HK-2 (cell line): ENCODE measurements around the gene MICAL3.

Source experiments
- DNase-seq: peaks from one replicate; pipeline ENCODE4 v3.0.0-alpha.2; 2018; ENCODE audit not compliant: unreplicated experiment

Gene MICAL3

DNA sequence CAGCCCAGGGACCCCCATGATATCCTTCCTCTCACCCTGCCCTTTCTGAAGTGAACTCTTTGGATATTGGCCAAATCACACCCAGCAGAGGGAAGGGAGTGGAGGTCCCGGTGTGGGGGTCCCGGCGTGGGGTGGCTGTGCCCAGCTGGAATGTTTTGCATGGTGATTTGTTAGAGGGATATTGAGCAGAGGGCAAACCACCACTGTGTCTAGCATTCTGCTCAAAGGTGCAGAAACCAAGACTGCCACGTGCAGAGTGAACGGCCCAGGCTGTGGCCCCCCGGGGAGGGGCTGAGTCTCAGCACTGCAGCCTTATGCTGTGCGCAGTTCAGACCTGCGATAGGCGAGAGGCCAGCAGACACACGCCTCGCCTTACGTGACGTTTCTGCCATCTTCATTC, 242.2 kb downstream of the MICAL3 start:
- no peak for DNase-seq

DNA sequence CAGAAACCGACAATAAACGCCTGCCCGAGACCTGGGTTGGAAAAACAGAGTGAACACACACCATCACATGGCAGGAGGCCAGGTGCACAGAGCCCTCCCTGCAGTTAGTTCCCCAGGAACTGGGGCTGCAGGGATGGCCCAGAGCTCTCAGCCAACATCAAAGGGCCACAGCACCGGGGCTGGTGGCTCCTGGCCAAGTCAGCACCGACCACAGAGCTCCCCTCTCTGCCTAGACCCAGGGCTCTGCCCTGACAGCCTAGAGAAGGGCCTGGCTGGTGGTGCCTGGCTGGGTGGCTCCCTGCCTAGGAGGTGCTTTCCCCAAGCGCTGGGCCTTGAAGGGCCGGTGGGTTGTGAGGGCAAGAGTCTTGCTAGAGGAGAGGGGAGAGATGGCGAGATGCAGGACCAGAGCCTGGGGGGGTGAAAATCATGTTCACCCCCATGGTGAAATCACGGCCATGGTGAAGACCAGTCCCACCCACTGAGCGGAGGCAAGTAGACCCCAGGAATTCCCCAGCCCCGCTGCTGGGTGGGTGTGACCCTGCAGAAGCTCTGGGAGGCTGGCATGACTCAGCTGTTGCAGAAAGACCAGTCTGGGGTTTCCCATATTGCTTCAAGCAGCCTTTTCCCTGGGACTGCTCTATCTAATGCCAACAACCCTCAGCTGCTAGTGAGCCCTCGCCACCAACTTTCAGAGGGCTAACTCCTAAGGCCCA, 242.9 kb downstream of the MICAL3 start:
- DNase-seq, result peak; percentile 68

DNA sequence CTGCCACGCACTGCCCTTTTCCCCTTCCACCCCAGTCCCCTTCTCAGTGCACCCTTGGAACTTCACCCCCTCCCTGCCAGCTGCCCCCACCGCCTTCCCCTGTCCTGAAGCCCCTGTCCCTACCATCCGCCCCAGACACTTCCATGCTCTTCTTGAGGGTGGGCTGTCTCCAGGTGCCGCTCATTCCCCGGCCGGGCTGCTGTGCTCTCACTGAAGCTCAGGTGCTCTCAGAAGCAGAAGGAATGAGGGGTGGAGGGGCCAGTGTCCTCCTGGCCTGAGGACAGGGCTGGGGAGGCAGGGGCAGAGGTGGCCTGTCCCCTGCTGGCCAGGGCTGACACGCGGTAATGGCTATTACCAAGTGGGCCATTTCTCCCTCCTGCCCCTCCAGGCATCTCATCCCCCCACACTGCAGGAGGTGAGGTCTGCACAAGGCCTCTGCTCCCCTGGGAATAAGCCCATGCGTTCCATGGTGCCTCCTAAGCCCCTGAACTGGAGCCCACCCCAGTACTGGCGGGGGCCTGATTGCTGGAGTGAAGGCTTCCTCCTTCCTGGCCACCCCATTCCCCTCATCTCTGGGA, 243.5 kb downstream of the MICAL3 start:
- DNase-seq, result no peak

DNA sequence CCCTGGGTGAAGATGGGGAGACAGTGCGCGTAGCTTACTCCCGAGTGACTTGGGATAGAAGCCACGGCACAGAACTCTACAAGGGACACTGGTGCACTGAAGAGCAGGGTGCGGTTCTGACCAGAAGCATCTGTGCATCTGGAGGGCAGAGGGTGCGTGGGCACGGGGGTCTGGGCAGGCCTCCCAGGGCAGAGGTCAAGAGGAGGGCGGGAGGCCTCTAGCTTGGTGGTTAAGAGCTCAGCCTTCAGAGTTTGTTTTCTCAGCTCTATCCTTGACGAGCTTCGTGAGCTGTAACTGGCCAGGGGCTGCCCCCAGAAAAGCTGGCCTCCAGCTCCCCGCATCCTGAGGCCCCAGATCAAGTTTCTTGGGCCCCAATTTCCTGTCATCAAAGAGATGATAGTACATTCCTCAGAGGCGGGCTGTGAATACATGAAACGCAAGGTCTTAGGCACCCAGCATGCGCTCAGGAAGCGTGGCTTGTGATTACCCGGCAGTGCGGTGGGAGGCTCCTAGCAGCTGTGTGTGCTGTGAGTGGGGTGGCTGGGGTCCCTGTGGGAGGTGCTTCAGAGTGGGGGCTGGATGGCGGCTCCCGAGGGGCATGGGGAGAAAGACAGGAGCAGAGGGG, 244.1 kb downstream of the MICAL3 start:
- no peak for DNase-seq

DNA sequence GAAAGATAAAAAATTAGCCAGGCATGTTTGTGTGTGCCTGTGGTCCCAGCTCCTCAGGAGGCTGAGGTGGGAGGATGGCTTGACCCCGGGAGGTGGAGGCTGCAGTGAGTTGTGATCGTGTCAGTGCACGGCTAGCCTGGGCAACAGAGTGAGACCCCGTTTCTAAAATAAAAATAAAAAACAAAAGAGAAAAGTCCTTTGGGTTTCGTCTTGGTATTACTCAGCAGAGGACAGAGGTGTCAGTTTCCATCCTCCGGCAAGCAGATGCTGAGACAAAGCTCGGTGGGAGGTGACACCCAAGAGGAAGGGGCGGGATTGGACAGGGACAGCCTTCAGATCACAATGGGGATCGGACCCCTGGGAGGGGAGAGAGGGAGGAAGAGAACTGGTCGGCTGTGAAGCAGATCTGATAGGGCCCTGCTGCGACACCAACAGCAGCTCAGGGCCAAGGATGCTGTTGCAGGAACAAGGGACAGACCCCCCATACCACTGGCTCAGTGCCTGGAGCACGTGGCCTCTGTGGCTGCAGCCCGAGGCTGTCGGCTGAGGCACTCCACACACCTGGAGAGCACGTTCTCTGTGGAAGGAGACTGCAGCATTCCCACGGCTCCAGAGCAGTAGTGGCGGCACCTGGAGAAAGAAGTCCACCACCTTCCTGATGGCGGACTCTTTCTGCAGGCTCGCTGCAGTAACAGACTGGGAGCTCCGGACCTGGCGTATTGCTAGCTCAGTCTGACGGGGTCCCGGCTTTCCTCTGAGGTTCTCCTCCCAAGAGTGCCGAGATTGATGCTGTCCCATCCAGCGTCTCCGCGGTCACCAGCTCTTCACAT, 244.9 kb downstream of the MICAL3 start:
- DNase-seq, result no peak

DNA sequence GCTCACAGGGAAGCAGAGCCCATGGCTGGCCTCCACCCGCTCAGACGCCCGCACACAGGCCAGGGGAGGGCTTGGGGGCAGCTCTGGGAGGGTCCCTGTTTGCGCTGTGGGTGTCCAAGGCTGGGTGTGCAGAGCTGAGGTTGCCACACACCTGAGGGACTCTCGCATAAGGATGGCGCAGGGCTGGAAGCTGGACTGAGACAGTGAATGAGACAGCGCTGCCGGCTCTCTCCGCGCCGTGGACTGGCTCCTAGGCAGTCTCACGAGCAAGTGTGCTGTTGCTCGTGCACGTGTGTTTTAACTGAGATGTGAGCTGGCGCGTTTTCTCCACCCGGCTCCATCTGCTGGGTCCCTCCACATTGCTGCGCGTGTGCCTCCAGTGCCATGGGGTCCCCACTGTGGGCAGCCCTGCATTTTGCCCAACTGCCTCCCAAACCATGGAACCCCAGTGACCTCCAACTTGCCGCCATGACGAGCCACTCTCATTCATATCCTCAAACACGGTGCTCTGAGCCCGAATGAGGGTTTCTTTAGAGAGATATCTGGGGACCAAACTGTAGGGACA, 245.9 kb downstream of the MICAL3 start:
- DNase-seq, result no peak

DNA sequence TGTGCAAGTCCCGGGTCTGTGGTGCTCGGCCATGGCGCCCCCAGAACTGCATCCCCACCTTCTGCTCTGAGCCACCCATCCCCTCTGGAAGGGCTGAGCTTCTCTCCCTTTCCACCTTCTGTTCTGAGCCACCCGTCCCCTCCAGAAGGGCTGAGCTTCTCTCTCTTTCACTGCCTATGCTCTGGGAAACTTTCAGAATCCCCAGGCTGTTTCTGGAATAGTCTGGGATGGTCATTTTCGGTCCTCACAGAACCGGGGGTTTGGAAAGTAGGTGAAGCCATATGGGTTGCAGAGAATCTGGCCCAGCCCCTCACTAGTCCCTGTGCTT, 246.7 kb downstream of the MICAL3 start:
- no peak for DNase-seq

DNA sequence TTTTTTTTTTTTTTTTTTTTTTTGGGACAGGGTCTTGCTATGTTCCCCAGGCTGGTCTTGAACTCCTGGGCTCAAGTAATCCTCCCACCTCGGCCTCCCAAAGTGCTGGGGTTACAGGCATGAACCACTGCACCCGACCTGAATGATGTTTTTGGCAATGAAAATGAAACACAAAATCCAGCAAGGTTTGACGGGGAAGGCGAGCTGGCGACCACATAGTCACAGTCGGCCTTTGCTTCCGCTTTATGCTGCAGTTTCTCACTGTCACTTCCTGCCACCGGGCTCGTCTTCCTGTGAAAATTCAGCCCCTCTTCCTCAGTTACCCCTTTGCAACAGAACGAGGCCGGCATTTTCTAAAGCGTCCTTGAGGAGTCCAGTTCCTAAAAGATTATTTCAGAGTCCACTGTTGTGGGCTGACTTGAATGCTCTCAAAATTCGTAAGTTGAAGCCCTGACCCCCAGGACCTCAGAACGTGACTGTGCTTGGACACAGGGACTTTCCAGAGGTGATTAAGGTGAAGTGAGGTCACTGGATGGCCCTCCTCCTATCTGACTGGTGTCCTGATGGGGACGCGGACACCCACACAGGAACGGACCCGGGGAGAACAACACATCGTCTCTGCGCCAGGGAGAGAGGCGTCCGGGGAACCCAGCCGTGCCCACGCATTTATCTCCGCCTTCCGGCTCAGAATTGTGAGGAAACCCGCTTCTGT, 247.2 kb downstream of the MICAL3 start:
- DNase-seq, result no peak

DNA sequence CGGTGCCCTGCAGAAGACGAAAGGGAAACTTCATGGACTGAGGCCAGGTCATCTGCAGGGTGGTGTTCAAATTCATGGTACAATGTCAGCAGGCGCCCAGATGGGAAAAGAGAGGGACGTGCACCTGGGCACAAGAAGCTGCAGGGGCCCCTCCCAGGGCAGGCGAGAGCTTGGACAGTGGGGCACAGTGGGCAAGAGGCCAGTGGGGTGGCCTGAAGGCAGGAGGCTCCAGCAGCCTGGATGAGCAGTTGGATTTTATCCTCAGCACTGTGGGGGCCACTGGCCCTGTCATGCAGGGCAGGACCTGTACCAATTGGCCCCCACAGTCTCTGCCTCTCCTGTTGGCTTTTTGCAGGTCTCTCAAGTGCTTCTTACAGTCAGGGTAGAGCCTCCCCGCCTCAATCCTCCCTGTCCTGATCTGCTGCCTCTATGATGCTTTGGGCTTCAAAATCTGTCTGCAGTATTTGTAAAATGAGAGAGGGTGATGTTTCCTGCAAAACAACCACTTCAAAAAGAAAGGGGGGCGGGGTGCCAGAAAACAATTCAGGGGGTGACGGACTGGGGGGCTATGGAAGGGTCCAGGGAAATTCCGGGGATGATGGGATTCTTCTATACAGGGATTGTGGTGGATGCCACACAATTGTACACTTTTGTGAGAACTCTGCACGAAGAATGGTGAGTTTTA, 248.4 kb downstream of the MICAL3 start:
- DNase-seq, result no peak

DNA sequence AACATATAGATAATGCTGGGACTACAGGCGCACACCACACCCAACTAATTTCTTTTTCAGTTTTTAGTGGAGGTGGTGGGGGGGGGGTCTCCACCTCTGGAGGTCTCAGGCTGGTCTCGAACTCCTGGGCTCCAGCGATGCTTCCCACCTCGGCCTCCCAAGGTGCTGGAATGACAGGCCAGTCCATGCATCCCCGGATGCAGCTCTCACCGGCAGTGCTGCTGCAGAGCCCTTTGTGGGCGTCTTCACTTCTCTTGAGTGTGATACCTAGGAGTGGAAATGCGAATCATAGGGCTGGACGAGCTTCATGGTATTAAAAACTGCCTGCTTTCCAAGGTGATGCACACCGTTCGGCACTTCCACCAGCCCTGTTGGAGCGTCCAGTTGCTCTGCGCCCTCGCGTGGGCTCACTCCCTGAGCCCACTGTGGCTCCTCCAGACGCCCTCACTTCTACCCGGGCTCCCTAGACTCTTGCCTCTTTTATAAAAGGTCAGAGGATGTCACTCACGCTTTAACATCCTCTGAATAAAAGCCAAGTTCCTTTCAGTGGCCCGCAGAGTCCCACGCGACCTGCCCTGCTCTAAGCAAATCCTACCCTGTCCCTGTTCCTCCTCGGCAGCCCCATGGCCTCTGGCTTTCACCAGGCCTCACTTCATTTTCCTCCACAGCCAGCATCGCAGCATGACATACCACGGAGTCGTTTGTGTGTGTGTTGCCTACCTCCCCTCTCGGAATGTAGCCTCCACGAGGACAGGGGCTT, 249.3 kb downstream of the MICAL3 start:
- DNase-seq, result no peak

DNA sequence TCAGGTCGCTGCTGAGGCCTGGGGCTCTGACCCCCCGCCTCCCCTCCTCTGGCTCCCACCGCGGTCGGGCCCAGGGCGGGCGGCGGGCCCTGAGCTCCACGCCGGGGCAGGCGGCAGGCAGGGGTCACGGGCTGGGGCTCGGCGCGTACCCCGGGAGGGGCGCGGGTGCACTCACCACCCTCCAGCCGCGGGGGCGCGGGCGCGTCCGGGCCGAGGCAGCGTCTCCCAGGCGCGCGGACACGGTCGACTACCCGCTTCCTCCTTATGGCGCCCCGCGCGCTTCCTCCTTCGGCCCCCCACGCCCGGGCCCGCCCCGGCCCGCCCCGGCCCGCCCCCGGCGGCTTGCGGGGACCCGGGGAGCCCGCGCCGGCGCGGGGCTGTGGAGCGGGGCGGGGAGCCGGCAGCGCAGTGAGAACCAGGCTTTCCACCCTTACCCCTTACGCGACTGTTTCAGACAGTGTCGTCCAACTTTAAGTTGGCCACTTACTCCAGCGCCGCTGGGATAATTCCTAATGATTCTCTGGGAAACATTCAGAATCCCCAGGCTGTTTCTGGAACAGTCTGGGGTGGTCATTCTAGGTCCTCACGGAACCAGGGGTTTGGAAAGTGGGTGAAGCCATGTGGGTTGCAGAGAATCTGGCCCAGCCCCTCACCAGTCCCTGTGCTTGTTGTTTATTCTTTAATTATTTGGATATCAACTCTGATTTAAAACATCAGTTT, 250.0 kb downstream of the MICAL3 start, which contains the start of gene BID:
BID (minus strand) TSS at position 264 of the 720 bp plus-strand sequence. CDS start 24,353 bp downstream, outside the sequence.
- DNase-seq, result peak; percentile 49

DNA sequence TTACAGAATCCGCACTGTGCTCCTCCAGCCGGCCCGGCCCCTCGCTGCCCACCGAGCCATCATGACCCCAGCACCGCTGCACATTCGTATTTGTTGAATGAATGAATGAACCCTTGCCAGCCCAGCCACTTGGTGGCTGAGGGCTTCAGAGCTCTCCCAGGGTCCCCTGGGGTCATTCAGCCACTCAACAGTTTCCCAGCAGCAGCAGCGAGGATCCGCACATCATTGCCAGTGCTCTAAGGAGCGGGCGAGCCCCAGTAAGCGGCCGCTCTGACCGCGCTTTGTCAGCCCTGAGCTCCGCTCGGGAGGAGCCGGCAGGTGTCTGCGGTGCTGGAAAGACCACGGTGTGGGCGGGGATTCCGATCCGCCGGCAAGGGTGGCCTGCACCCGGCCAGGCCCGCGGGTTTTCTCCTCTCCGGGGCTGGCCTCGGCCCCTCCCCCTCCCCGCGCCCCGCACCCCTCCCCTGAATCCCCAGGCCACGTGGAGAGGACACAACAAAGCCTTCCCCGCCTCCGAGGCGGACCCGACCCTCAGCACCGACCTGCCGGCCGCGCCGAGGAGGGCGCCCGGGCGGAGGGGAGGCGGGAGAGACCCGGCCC, 250.7 kb downstream of the MICAL3 start:
- DNase-seq, result peak; percentile 58

DNA sequence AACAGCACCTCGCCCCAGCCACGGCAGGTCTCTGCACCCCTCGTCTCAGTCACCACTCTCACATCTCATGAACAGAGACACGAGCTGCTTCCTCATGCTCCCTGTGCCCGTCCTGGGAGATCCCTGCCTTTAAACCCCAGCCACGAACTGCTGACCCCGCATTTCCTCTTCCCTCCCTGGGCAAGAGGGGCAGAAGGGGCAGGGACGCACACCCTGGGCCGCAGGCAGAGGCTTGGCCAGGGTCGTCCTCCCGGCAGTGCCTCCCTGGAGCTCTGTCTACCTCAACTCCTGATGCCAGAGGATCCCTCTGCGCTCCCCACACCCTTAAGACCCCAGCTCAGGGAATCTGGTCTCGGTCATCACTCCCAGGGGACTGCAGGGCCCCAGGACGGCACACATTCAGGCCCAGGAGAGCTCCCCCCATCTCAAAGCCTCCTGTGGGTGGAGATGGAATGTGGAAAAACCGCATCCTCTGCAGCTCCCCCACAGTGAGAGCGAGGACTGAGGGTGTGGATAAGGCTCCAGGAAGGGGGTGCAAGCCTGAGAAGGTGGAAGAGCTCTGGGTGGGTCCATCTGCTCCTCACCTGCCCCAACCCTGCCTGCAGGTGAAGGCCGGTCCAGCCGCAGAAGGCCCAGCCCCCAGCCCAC, 251.3 kb downstream of the MICAL3 start:
- DNase-seq, result peak; percentile 59

DNA sequence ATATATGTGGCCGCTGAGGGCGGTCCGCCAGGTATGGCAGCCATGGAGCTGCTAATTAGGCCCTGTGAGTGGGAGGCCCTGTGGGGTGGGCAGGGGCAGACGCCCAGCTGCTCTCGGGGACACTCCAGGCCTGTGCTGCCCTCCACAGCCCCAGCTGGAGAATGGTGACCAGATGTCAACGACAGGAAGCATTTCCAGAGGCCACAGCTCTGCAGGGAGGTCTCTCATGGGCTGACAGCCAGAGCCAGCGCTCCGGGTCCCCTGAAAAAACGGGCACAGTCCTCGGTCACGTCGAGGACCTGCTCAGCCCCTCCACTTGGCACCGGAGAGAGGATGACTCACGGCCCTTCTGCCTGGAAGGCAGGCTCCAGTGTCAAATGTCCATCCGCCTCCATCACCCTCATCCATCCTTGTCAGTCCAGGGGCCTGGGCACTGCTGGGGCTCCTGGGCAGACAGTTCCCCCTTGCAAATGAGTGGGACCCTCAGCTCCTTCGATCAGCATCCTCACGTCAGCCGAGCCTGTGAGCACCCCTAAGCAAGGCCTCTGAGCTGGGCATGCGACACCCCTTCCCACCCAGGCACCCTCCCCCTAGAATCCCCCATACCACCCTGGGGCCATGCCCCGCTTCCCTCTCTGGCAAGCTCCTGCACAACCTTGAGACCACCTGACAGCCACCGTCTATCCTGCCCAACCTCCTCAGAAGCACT, 252.0 kb downstream of the MICAL3 start:
- peak; percentile 64 for DNase-seq

DNA sequence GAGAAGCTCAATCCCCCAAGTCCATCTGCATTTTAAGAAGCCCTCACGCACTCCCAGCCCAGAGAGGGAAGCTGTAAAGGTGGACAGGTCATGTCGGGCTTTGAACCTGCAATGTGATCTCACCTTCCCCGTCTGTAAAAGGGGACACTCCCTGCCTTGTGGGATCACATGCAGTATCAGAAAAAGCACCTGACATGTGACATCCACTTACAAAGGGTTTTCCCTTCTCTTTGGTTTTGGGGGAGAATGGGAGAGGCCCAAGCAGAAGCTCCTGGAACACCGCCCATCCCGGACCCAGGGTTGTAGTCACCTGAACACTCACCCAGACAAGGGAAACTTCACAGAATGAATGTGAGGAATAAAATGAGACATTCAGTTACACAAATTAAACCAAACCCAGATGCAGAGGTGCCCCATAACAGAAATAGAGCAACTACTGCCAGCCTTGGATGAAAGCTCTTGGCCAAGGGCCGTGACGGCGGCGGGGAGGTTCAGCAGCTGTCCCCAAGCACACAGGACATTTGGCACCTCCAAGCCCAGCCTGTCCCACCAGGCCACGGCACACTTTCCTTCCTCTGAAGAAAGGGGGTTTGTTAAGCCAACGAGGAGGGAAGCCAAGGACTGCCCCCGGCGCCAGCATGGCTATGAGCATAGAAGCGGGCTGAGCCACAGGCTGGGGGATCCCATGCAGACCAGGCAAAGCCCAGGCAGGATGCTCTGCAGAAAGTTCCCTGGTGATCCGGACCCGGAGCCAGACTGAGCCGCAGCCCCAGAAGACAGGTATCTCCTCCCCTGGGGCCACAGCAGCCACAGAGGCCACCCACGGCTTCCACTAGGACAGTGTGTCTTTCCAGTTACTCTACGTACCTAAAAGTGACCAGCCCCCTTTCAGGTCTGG, 253.9 kb downstream of the MICAL3 start:
- no peak for DNase-seq

DNA sequence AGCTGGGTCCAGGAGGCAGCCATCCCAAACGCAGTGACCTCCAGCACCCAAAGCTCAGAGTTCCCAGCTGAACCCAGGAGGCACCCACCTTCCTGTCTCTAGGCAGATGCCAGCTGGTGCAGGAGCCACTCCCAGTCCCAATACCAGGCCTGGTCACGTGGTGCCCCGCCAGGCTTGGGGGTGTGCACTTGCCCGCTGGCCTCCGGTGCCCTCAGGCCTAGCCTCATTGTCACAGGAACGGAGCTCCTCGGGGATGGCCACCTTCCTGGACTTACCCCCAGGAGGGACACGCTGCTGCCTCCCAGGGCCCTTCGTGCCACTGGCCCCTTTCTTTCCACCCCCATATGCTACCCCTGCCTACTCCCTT, 254.7 kb downstream of the MICAL3 start:
- DNase-seq, result no peak
